Small intestine (tissue), 16 donors: ENCODE measurements around the gene SRF. TPM values are rescaled to one million over a fixed set of nuclear protein-coding genes. Genes with fewer than 3 reads are reported as not detected.

Source experiments
- DNase-seq, 2 donors: peaks; one replicate each; pipeline versions ENCODE4 v3.0.0 to v3.0.0-alpha.2; 2013
- FAIRE-seq: peaks from 2 replicates; lab custom pipeline; 2012; peaks lifted over from hg19 to GRCh38; lab: Jason Lieb, UNC
- H3K27ac ChIP-seq, 3 donors: one replicate each; pipeline ENCODE4 v1.5.1; 2013; ENCODE audit warnings: low read length in 2 of 3, mild to moderate bottlenecking in 2 of 3, control low read depth in 1 of 3, inconsistent platforms in 1 of 3, low read depth in 1 of 3, moderate library complexity in 1 of 3
- H3K27me3 ChIP-seq, 3 donors: one replicate each; pipeline ENCODE4 v1.6.1; 2013; ENCODE audit warnings: low read length in 3 of 3, inconsistent platforms in 1 of 3; ENCODE audit not compliant: control insufficient read depth in 3 of 3, insufficient read depth in 3 of 3
- H3K36me3 ChIP-seq, 3 donors: one replicate each; pipeline ENCODE4 v1.6.1; 2013; ENCODE audit warnings: low read length in 3 of 3, inconsistent platforms in 1 of 3, low read depth in 1 of 3, mild to moderate bottlenecking in 1 of 3, moderate library complexity in 1 of 3; ENCODE audit not compliant: control insufficient read depth in 3 of 3, insufficient read depth in 2 of 3
- H3K4me1 ChIP-seq, 3 donors: one replicate each; pipeline ENCODE4 v1.6.1; 2013; ENCODE audit warnings: low read length in 2 of 3, inconsistent platforms in 1 of 3, low read depth in 1 of 3, mild to moderate bottlenecking in 1 of 3, moderate library complexity in 1 of 3; ENCODE audit not compliant: control insufficient read depth in 3 of 3, insufficient read depth in 2 of 3
- H3K4me3 ChIP-seq, 3 donors: one replicate each; pipeline ENCODE4 v1.5.1; 2013; ENCODE audit warnings: low read length in 3 of 3, control low read depth in 1 of 3, inconsistent platforms in 1 of 3, low read depth in 1 of 3, mild to moderate bottlenecking in 1 of 3, moderate library complexity in 1 of 3
- H3K9me3 ChIP-seq, 2 donors: one replicate each; pipeline ENCODE4 v1.6.1; 2013; ENCODE audit warnings: low read depth in 1 of 2, low read length in 1 of 2; ENCODE audit not compliant: control insufficient read depth in 2 of 2, insufficient read depth in 1 of 2
- WGBS, 3 donors: extraction: QIAGEN DNeasy Blood & Tissue Kit; methylation state at CpG; one replicate each; pipeline ENCODE4 v1.1.7; 2013; 5-methylcytosine and 5-hydroxymethylcytosine counted together
- long read RNA-seq, 10 donors: transcript quantifications; one replicate each; lab custom pipeline, GENCODE V29; 2026
- polyA plus RNA-seq, 4 donors: library from polyadenylated mRNA; stranded (reverse) in 3 of 4; unstranded in 1 of 4; fragments of 200-250 nt in 3 of 4; fragments of 120-200 nt in 1 of 4; gene quantifications; one replicate each; pipeline versions ENCODE4 v1.2.1 to v1.2.3, GENCODE V29; 2013
- donor health status: healthy with polysubstance abuse.
- donor health status: control.
- donor health status: control.
- donor health status: Bipolar disorder and iron deficiency.
- donor health status: healthy.

SRF gene
- polyA plus RNA-seq, result 10 to 100 TPM in 3 of 4 donors, 1 to 10 TPM in 1; 8.9 to 24.0 (median 16.2) TPM
- long read RNA-seq, donor 1, full-length matches to known transcripts, result 4 of 20 reads
- long read RNA-seq, donor 1, partial matches to known transcripts, result 16 of 20 reads
- long read RNA-seq, donor 1, other reads (novel, unspliced or antisense), result 0 of 20 reads
- long read RNA-seq, donor 2, result 0 reads
- long read RNA-seq, donor 3, partial matches to known transcripts, result 6 of 6 reads
- long read RNA-seq, donor 3, other reads (novel, unspliced or antisense), result 0 of 6 reads
- long read RNA-seq, donor 4, result 0 reads
- long read RNA-seq, donor 5, full-length matches to known transcripts, result 1 of 1 reads
- long read RNA-seq, donor 5, partial matches to known transcripts, result 0 of 1 reads
- long read RNA-seq, donor 5, other reads (novel, unspliced or antisense), result 0 of 1 reads
- long read RNA-seq, donor 6, full-length matches to known transcripts, result 3 of 3 reads
- long read RNA-seq, donor 6, partial matches to known transcripts, result 0 of 3 reads
- long read RNA-seq, donor 6, other reads (novel, unspliced or antisense), result 0 of 3 reads
- long read RNA-seq, donor 7, full-length matches to known transcripts, result 31 of 75 reads
- long read RNA-seq, donor 7, partial matches to known transcripts, result 44 of 75 reads
- long read RNA-seq, donor 7, other reads (novel, unspliced or antisense), result 0 of 75 reads
- long read RNA-seq, donor 8, result 0 reads
- long read RNA-seq, donor 9, full-length matches to known transcripts, result 2 of 2 reads
- long read RNA-seq, donor 9, partial matches to known transcripts, result 0 of 2 reads
- long read RNA-seq, donor 9, other reads (novel, unspliced or antisense), result 0 of 2 reads
- long read RNA-seq, donor 10, full-length matches to known transcripts, result 4 of 22 reads
- long read RNA-seq, donor 10, partial matches to known transcripts, result 18 of 22 reads
- long read RNA-seq, donor 10, other reads (novel, unspliced or antisense), result 0 of 22 reads

GRCh38 chr6:43170931-43171706 is at the start of gene SRF:
TSS of gene SRF (plus strand) at chr6:43171269. CDS start at chr6:43171657, 388 bp downstream.
- Histone ChIP-seq H3K27me3 (no peaks in the 10 kb centered on the region), H3K4me1 (peaks cover 5 to 30% (median 7%) of the 10 kb centered on the region in 3 donors), H3K9me3 (no peaks in the 10 kb centered on the region), H3K27ac (peak within 1 kb of the TSS; percentile 83 to 95 (median 94)), H3K36me3 (peaks cover 0 to 18% (median 2%) of the 10 kb centered on the region in 3 donors), H3K4me3 (peak within 1 kb of the TSS; percentile 74 to 97 (median 92))
- 0% methylated on average over 38 to 83 of the region's 83 CpGs for WGBS, 3 donors
- DNase-seq (peak; percentile 100), FAIRE-seq (no peak)

- DNase-seq (no peak), FAIRE-seq (no peak)
- peaks cover 0 to 5% (median 0%) of the 10 kb centered on the region in 3 donors for H3K36me3 ChIP-seq
- H3K4me3 ChIP-seq, result no peak overlapping the region
- no peaks in the 10 kb centered on the region for H3K9me3 ChIP-seq
- H3K27ac ChIP-seq, result no peak overlapping the region
- no peaks in the 10 kb centered on the region for H3K27me3 ChIP-seq
- H3K4me1 ChIP-seq, result peaks cover 0 to 25% (median 0%) of the 10 kb centered on the region in 3 donors
- WGBS, 3 donors, result 70 to 83% (median 78%) methylated on average over 2 of the region's 2 CpGs
Measured at GRCh38 chr6:43122146-43122545, 48.9 kb upstream of the SRF start.

- no peaks in the 10 kb centered on the region for H3K27me3 ChIP-seq
- peaks cover 0 to 26% (median 0%) of the 10 kb centered on the region in 3 donors for H3K4me1 ChIP-seq
- 71 to 86% (median 83%) methylated on average over 25 of the region's 25 CpGs for WGBS, 3 donors
- no peaks in the 10 kb centered on the region for H3K9me3 ChIP-seq
- DNase-seq (no peak), FAIRE-seq (no peak)
- peaks cover 0 to 2% (median 0%) of the 10 kb centered on the region in 3 donors for H3K36me3 ChIP-seq
- H3K27ac ChIP-seq, result peak overlapping the region in 1 of 3 donors; percentile 67
- no peak overlapping the region for H3K4me3 ChIP-seq
Measured at GRCh38 chr6:43123461-43124314, 47.4 kb upstream of the SRF start.

- H3K9me3 ChIP-seq, result no peaks in the 10 kb centered on the region
- DNase-seq (no peak), FAIRE-seq (no peak)
- H3K36me3 ChIP-seq, result peaks cover 0 to 10% (median 0%) of the 10 kb centered on the region in 3 donors
- 79 to 88% (median 80%) methylated on average over 6 of the region's 6 CpGs for WGBS, 3 donors
- H3K27ac ChIP-seq, result no peak overlapping the region
- H3K4me3 ChIP-seq, result no peak overlapping the region
- H3K27me3 ChIP-seq, result no peaks in the 10 kb centered on the region
- H3K4me1 ChIP-seq, result peaks cover 0 to 26% (median 0%) of the 10 kb centered on the region in 3 donors
Measured at GRCh38 chr6:43124481-43124880, 46.6 kb upstream of the SRF start.

DNA sequence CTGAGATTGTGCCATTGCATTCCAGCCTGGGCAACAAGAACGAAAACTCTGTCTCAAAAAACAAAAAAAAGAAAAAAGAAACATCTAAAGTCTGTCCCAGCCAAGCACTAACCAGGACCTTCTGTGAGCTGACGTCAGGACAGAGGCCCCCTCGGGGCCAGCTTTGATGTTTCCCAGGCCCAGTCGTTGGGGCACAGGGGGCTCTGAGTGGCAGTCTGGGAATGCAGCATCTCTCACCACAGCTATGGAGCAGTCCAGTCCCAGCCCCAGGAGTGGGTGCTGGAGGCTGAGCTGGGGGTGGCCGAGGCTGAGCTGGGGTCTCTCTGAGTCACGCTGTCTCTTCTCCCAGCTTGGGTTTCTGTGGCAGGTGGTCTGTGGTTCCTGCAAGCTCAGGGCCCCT is 46.0 kb upstream of the SRF start:
- no peak for DNase-seq
- Histone ChIP-seq H3K36me3 (peaks cover 0 to 15% (median 0%) of the 10 kb centered on the region in 3 donors), H3K4me3 (no peak overlapping the region), H3K27ac (no peak overlapping the region), H3K4me1 (peaks cover 0 to 26% (median 0%) of the 10 kb centered on the region in 3 donors), H3K27me3 (no peaks in the 10 kb centered on the region), H3K9me3 (no peaks in the 10 kb centered on the region)
- WGBS, 3 donors, result 73 to 92% (median 75%) methylated on average over 6 of the region's 6 CpGs
- FAIRE-seq, result no peak

DNA sequence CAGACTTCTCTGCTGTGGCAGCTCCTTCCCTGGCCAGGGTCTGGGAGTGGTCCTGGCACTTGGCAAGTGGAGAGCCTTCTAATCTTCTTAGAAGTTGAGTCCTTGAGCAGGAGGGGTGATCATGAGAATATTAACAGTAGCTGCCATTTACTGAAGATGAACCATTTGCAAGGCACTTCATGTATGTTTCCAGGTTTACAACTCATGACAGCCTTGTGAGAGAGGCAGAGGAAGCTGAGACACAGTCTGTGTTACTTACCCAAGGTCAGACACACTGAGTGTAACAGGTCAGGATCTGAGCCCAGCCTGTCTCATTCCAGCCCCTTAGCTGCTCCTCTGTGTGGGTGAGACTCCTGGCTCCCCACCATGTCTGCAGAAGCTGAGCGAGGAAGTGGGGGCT is 45.5 kb upstream of the SRF start:
- no peak for FAIRE-seq
- no peaks in the 10 kb centered on the region for H3K9me3 ChIP-seq
- H3K4me3 ChIP-seq, result no peak overlapping the region
- no peak for DNase-seq
- H3K4me1 ChIP-seq, result peaks cover 0 to 26% (median 0%) of the 10 kb centered on the region in 3 donors
- 53 to 77% (median 67%) methylated on average over 1 of the region's 1 CpG for WGBS, 3 donors
- peaks cover 0 to 2% (median 0%) of the 10 kb centered on the region in 3 donors for H3K27me3 ChIP-seq
- peaks cover 0 to 19% (median 0%) of the 10 kb centered on the region in 3 donors for H3K36me3 ChIP-seq
- H3K27ac ChIP-seq, result no peak overlapping the region

- Histone ChIP-seq H3K36me3 (peaks cover 0 to 30% (median 0%) of the 10 kb centered on the region in 3 donors), H3K4me3 (no peak overlapping the region), H3K4me1 (peaks cover 0 to 19% (median 0%) of the 10 kb centered on the region in 3 donors), H3K27ac (no peak overlapping the region), H3K27me3 (peaks cover 0 to 2% (median 0%) of the 10 kb centered on the region in 3 donors), H3K9me3 (no peaks in the 10 kb centered on the region)
- WGBS, 3 donors, result 33 to 53% (median 38%) methylated on average over 12 of the region's 12 CpGs
- DNase-seq, result peak; percentile 44 to 51
- no peak for FAIRE-seq
Measured at GRCh38 chr6:43127180-43127579, 43.9 kb upstream of the SRF start.
